ENCODE results near the gene DCTPP1.

GRCh38 chr16:30417529-30418349 lies 12.1 kb downstream of the DCTPP1 start:
- TF ChIP-seq, protein P1, sequence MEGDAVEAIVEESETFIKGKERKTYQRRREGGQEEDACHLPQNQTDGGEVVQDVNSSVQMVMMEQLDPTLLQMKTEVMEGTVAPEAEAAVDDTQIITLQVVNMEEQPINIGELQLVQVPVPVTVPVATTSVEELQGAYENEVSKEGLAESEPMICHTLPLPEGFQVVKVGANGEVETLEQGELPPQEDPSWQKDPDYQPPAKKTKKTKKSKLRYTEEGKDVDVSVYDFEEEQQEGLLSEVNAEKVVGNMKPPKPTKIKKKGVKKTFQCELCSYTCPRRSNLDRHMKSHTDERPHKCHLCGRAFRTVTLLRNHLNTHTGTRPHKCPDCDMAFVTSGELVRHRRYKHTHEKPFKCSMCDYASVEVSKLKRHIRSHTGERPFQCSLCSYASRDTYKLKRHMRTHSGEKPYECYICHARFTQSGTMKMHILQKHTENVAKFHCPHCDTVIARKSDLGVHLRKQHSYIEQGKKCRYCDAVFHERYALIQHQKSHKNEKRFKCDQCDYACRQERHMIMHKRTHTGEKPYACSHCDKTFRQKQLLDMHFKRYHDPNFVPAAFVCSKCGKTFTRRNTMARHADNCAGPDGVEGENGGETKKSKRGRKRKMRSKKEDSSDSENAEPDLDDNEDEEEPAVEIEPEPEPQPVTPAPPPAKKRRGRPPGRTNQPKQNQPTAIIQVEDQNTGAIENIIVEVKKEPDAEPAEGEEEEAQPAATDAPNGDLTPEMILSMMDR (IDR thresholded peaks at IDR 0.05), result peak in 4 of 6 experiments; percentile 7 to 28 (median 16)
- TF ChIP-seq POLR2A (IDR thresholded peaks at IDR 0.05), result peak in 3 of 4 donors; percentile 37 to 53 (median 43)
